Measurements from ENCODE around the gene ZBTB17. TPM values are rescaled to one million over a fixed set of nuclear protein-coding genes. Genes with fewer than 3 reads are reported as not detected.
"Not testable (repeated sequence)": the region's sequence is repeated elsewhere in the genome, so short reads cannot be mapped to it uniquely, and the experiment has no call there.

Gene ZBTB17
- total RNA-seq, 1 experiment from 2014 or later = 50.3 TPM

- no peaks in the 10 kb centered on the region for H3K4me1 ChIP-seq (ENCODE audit: insufficient read depth, low read length, poor library complexity, severe bottlenecking)
- peaks cover 88% of the 10 kb centered on the region for H3K36me3 ChIP-seq (ENCODE audit: insufficient read depth, low read length, poor library complexity, severe bottlenecking)
- CTCF ChIA-PET = no interaction called here
- TF ChIP-seq, protein P1, sequence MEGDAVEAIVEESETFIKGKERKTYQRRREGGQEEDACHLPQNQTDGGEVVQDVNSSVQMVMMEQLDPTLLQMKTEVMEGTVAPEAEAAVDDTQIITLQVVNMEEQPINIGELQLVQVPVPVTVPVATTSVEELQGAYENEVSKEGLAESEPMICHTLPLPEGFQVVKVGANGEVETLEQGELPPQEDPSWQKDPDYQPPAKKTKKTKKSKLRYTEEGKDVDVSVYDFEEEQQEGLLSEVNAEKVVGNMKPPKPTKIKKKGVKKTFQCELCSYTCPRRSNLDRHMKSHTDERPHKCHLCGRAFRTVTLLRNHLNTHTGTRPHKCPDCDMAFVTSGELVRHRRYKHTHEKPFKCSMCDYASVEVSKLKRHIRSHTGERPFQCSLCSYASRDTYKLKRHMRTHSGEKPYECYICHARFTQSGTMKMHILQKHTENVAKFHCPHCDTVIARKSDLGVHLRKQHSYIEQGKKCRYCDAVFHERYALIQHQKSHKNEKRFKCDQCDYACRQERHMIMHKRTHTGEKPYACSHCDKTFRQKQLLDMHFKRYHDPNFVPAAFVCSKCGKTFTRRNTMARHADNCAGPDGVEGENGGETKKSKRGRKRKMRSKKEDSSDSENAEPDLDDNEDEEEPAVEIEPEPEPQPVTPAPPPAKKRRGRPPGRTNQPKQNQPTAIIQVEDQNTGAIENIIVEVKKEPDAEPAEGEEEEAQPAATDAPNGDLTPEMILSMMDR (conservative IDR thresholded peaks at IDR 0.05; ENCODE audit: low read depth, low read length) = no peak
- TF ChIP-seq EZH2 (IDR thresholded peaks at IDR 0.05; ENCODE audit: borderline replicate concordance, low read depth, low read length, poor library complexity, severe bottlenecking) = no peak
- no peak overlapping the region for H3K4me3 ChIP-seq (ENCODE audit: low read depth, low read length, poor library complexity, severe bottlenecking)
- H3K27ac ChIP-seq (ENCODE audit: low read depth, low read length, poor library complexity, severe bottlenecking) = no peak overlapping the region
- POLR2A ChIA-PET (ENCODE audit: low non-redundant PET) = no interaction called here
- intact Hi-C loops (cut with micrococcal nuclease; ENCODE audit: unreplicated experiment) = no loop called here
- no peak for DNase-seq (ENCODE audit: low spot score)
- no peaks in the 10 kb centered on the region for H3K9me3 ChIP-seq (ENCODE audit: low read depth, low read length, poor library complexity, severe bottlenecking)
- no TSS peak for BruUV-seq (replicated peaks)
- no peaks in the 10 kb centered on the region for H3K27me3 ChIP-seq (replicated peaks; ENCODE audit: insufficient read depth, low read depth, low read length, poor library complexity)
Observed at GRCh38 chr1:15928971-15929965, 46.6 kb downstream of the ZBTB17 start.

DNA sequence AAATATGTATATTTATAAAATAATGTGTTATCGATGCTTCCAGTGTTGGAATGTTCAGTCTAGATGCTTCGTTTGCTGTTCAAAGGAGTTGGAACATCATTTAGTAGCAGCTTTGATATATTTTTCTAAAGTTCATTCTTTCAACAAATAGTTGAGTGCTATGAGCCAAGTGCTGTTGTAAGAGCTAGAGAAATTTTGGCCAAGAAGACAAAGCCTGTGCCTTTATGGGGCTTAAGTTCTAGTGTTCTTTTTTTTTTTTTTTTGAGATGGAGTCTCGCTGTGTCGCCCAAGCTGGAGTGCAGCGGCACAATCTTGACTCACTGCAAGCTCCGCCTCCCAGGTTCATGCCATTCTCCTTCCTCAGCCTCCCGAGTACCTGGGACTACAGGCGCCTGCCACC is 49.5 kb downstream of the ZBTB17 start:
- H3K9me3 ChIP-seq (ENCODE audit: low read depth, low read length, poor library complexity, severe bottlenecking); DNase-seq (ENCODE audit: low spot score); H3K4me1 ChIP-seq (ENCODE audit: insufficient read depth, low read length, poor library complexity, severe bottlenecking); H3K27ac ChIP-seq (ENCODE audit: low read depth, low read length, poor library complexity, severe bottlenecking); POLR2A ChIA-PET (ENCODE audit: low non-redundant PET); H3K4me3 ChIP-seq (ENCODE audit: low read depth, low read length, poor library complexity, severe bottlenecking); H3K27me3 ChIP-seq (replicated peaks; ENCODE audit: insufficient read depth, low read depth, low read length, poor library complexity); BruUV-seq (replicated peaks); intact Hi-C loops (cut with micrococcal nuclease; ENCODE audit: unreplicated experiment): not testable (repeated sequence)
- peaks cover 84% of the 10 kb centered on the region for H3K36me3 ChIP-seq (ENCODE audit: insufficient read depth, low read length, poor library complexity, severe bottlenecking)
- CTCF ChIA-PET = interaction anchor here (0.6 kb wide), 2 partner anchors 48 to 60 kb away, joined by 3 to 5 read pairs; no protein-coding TSS in a partner anchor

DNA sequence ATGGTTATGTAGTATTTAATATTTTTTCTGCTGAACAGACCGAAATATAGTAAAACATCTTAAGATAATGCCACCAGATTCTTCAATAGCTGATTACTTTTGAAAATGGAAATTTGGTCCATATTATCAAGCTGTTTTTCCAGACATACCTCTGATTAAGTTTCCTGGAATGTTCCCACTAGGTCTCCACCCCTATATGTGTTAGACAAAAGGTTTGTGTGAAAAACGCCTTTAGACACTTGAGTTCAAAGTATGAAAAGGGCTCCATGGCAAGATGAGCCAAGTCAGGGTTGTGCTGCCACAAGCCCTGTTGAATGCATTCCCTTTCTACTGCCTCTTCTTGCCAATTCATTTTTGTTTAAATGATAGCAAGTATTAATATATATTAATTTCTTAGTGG is 52.7 kb downstream of the ZBTB17 start:
- ChIA-PET POLR2A (ENCODE audit: low non-redundant PET) (no interaction called here), CTCF (no interaction called here)
- no TSS peak for BruUV-seq (replicated peaks)
- Histone ChIP-seq H3K36me3 (ENCODE audit: insufficient read depth, low read length, poor library complexity, severe bottlenecking) (peaks cover 70% of the 10 kb centered on the region), H3K27me3 (replicated peaks; ENCODE audit: insufficient read depth, low read depth, low read length, poor library complexity) (no peaks in the 10 kb centered on the region), H3K4me1 (ENCODE audit: insufficient read depth, low read length, poor library complexity, severe bottlenecking) (peaks cover 16% of the 10 kb centered on the region), H3K27ac (ENCODE audit: low read depth, low read length, poor library complexity, severe bottlenecking) (no peak overlapping the region), H3K9me3 (ENCODE audit: low read depth, low read length, poor library complexity, severe bottlenecking) (no peaks in the 10 kb centered on the region), H3K4me3 (ENCODE audit: low read depth, low read length, poor library complexity, severe bottlenecking) (no peak overlapping the region)
- no peak for TF ChIP-seq EZH2 (IDR thresholded peaks at IDR 0.05; ENCODE audit: borderline replicate concordance, low read depth, low read length, poor library complexity, severe bottlenecking)
- TF ChIP-seq, protein P1 (conservative IDR thresholded peaks at IDR 0.05; ENCODE audit: low read depth, low read length) = no peak
- no peak for DNase-seq (ENCODE audit: low spot score)
- intact Hi-C loops (cut with micrococcal nuclease; ENCODE audit: unreplicated experiment) = no loop called here

All from A673 (cell line).